K562 (cell line): ENCODE data around the gene SOX12. TPM values are rescaled to one million over a fixed set of nuclear protein-coding genes. Genes with fewer than 3 reads are reported as not detected.
A peak's percentile ranks its signal among the peaks of the same experiment; 100 is the strongest.

Source experiments
- ARID3A ChIP-seq: IDR thresholded peaks from 2 replicates; pipeline ENCODE4 v1.6.1; 2012; ENCODE audit warnings: low read depth, low read length, improper control_type of control experiment, borderline replicate concordance
- ATF1 ChIP-seq, 2 experiments: fragments of 450-650 bp in 1 of 2; IDR thresholded peaks; 2 replicates each; pipeline ENCODE4 v1.6.1; 2016; ENCODE audit warnings: missing compliant biosample characterization in 1 of 2, missing genetic modification characterization in 1 of 2
- BMI1 ChIP-seq: fragments of 150-350 bp; IDR thresholded peaks from 2 replicates; pipeline ENCODE4 v1.6.1; 2014; ENCODE audit warnings: low read length
- CHD4 ChIP-seq: fragments of 200-600 bp; sonication (generic); IDR thresholded peaks from 3 replicates; pipeline ENCODE4 v1.6.1; 2012; ENCODE audit warnings: low read depth, mild to moderate bottlenecking, mixed read lengths, low read length, inconsistent platforms; ENCODE audit not compliant: insufficient read depth, insufficient replicate concordance, poor library complexity, severe bottlenecking
- CTCF ChIP-seq, 3 experiments: IDR thresholded peaks in 2 of 3; conservative IDR thresholded peaks in 1 of 3; 2 replicates each; pipeline ENCODE4 v1.5.1; 2011 to 2012; ENCODE audit warnings: low read length in 3 of 3, mild to moderate bottlenecking in 3 of 3, control low read depth in 2 of 3, improper control_type of control experiment in 1 of 3, inconsistent platforms in 1 of 3, low read depth in 1 of 3, mixed read lengths in 1 of 3, moderate library complexity in 1 of 3; ENCODE audit not compliant: insufficient read depth in 2 of 3
- GTF2F1 ChIP-seq: IDR thresholded peaks from 2 replicates; pipeline ENCODE4 v1.6.1; 2011; ENCODE audit warnings: low read depth, low read length, improper control_type of control experiment
- KLF6 ChIP-seq: fragments of 250-450 bp; sonication (Bioruptor Pico); IDR thresholded peaks from 2 replicates; pipeline ENCODE4 v1.4.0; 2020; ENCODE audit warnings: mild to moderate bottlenecking, moderate library complexity, borderline replicate concordance
- LCOR ChIP-seq: sonication (generic); formaldehyde crosslinking; IDR thresholded peaks from 2 replicates; pipeline ENCODE4 v1.8.0; 2022; ENCODE audit warnings: mild to moderate bottlenecking, missing genetic modification reagents
- MCM7 ChIP-seq, 2 experiments: fragments of 450-650 bp; IDR thresholded peaks; 2 replicates each; pipeline ENCODE4 v1.6.1; 2016 to 2018
- MLLT1 ChIP-seq, 2 experiments: fragments of 450-650 bp; IDR thresholded peaks; 2 replicates each; pipeline ENCODE4 v1.6.1; 2016
- PHF8 ChIP-seq: fragments of 200-600 bp; sonication (generic); IDR thresholded peaks from 2 replicates; pipeline ENCODE4 v1.6.1; 2012; ENCODE audit warnings: mixed run types, mild to moderate bottlenecking, inconsistent platforms, low read length, moderate library complexity, borderline replicate concordance
- SMARCC2 ChIP-seq: fragments of 450-650 bp; IDR thresholded peaks from 2 replicates; pipeline ENCODE4 v1.6.1; 2017; ENCODE audit warnings: antibody characterized with exemption, moderate library complexity, mild to moderate bottlenecking, low read depth
- SREBF1 ChIP-seq: fragments of 150-350 bp; IDR thresholded peaks from 2 replicates; pipeline ENCODE4 v1.6.1; 2014; ENCODE audit warnings: antibody characterized with exemption, low read depth, low read length, borderline replicate concordance
- TEAD2 ChIP-seq: fragments of 450-650 bp; IDR thresholded peaks from 2 replicates; pipeline ENCODE4 v1.6.1; 2016; ENCODE audit warnings: missing genetic modification characterization, control low read depth, missing compliant biosample characterization
- ZBTB17 ChIP-seq: fragments of 450-650 bp; formaldehyde crosslinking; IDR thresholded peaks from 2 replicates; pipeline ENCODE4 v1.4.0; 2020; ENCODE audit warnings: mild to moderate bottlenecking
- ZKSCAN8 ChIP-seq: fragments of 200-800 bp; sonication (Bioruptor generic); IDR thresholded peaks from 2 replicates; pipeline ENCODE4 v1.6.1; 2016; ENCODE audit warnings: missing genetic modification characterization, missing compliant biosample characterization
- ZNF263 ChIP-seq: sonication (generic); formaldehyde crosslinking; IDR thresholded peaks from 2 replicates; pipeline ENCODE4 v1.8.0; 2022; ENCODE audit warnings: mild to moderate bottlenecking, missing genetic modification reagents, borderline replicate concordance
- ZNF445 ChIP-seq: fragments of 250-450 bp; sonication (Bioruptor Pico); IDR thresholded peaks from 2 replicates; pipeline ENCODE4 v1.4.0; 2020; ENCODE audit warnings: low read depth, mild to moderate bottlenecking, moderate library complexity
- ZNF584 ChIP-seq: fragments of 200-800 bp; sonication (Bioruptor generic); IDR thresholded peaks from 2 replicates; pipeline ENCODE4 v1.6.1; 2016; ENCODE audit warnings: low read depth, mild to moderate bottlenecking, missing genetic modification characterization, missing compliant biosample characterization
- ZNF695 ChIP-seq: fragments of 450-650 bp; formaldehyde crosslinking; IDR thresholded peaks from 2 replicates; pipeline ENCODE4 v1.4.0; 2020; ENCODE audit warnings: mild to moderate bottlenecking, moderate library complexity
- ZNF707 ChIP-seq: fragments of 250-450 bp; sonication (Bioruptor Pico); conservative IDR thresholded peaks from 2 replicates; pipeline ENCODE4 v1.8.0; 2022; ENCODE audit warnings: inconsistent platforms, mild to moderate bottlenecking, moderate library complexity
- ZNF778 ChIP-seq: fragments of 450-650 bp; formaldehyde crosslinking; IDR thresholded peaks from 2 replicates; pipeline ENCODE4 v1.4.0; 2020; ENCODE audit warnings: mild to moderate bottlenecking, moderate library complexity
- polyA plus RNA-seq, 8 experiments: library from polyadenylated mRNA; depleted of rRNA in 4 of 8; stranded (reverse) in 5 of 8; unstranded in 3 of 8; fragments of >200 nt; fragmentation: Nextera tagmentation in 2 of 8; fragmentation: Illumina TruSeq in 1 of 8; extraction: Ambion mirVana in 2 of 8; extraction: Trizol in 1 of 8; gene quantifications; 2 replicates each; pipeline versions ENCODE4 v1.2.1 to v1.2.3, GENCODE V29; 2011 to 2014; ENCODE audit warnings: inconsistent platforms in 1 of 8, missing spikeins in 1 of 8
- total RNA-seq, 7 experiments: library from RNA; depleted of rRNA in 6 of 7; stranded (reverse); fragments of >200 nt in 6 of 7; fragmentation: Illumina TruSeq in 2 of 7; extraction: Trizol in 2 of 7; gene quantifications; 2 replicates each; pipeline versions ENCODE4 v1.2.1 to v1.2.3, GENCODE V29; 2011 to 2021; ENCODE audit warnings: low replicate concordance in 1 of 7

Gene SOX12
- total and polyA plus RNA-seq, 9 of the 15 experiments (the other 6 are each of a cell fraction or from before 2014, with no cell fraction given): 0.42 to 26.3 (median 2.6) TPM

GRCh38 chr20:371755-372542, 46.6 kb downstream of the SOX12 start (continued):
- TF ChIP-seq ZNF707 (CRISPR knock-in tag) (0 out of 2 replicates have a peak, but pooled peaks have one; percentile 12), SREBF1 (no peak), GTF2F1 (no peak), ZNF445 (no peak), BMI1 (no peak), LCOR (CRISPR knock-in tag) (no peak), KLF6 (peak; percentile 69; the same call in 1 of the 2 replicates), ZNF584 (CRISPR knock-in tag) (peak; percentile 89), ZNF695 (CRISPR knock-in tag) (no peak), PHF8 (no peak; the same call in 1 of the 2 replicates), ZKSCAN8 (CRISPR knock-in tag) (no peak; the same call in 1 of the 2 replicates), MLLT1 (IDR thresholded peaks at IDR 0.05) (peak; percentile 7 to 48; a peak in 2 of 4 replicates), TEAD2 (tag) (no peak; the same call in 1 of the 2 replicates), ZNF778 (CRISPR knock-in tag) (no peak), SMARCC2 (no peak), MCM7 (IDR thresholded peaks at IDR 0.05) (no peak), CHD4 (no peak), ZNF263 (no peak), ATF1 (CRISPR knock-in tag; IDR thresholded peaks at IDR 0.05) (no peak), ATF1 (tag; IDR thresholded peaks at IDR 0.05) (peak; percentile 45; the same call in 1 of the 2 replicates), CTCF (IDR thresholded peaks at IDR 0.05 in 2 of 3, conservative IDR thresholded peaks at IDR 0.05 in 1 of 3; ENCODE audit: insufficient read depth in 2 of 3, low read depth in 1 of 3, low read length in 3 of 3) (peak in 2 of 3 experiments; percentile 21 to 23; a peak in 3 of 6 replicates), ZBTB17 (peak; percentile 52; the same call in 1 of the 2 replicates), ARID3A (peak; percentile 49; the same call in 1 of the 2 replicates)
